GM21367 (cell line): ENCODE measurements around the gene RALGPS1.

ENCODE experiments used
- ATAC-seq: cut with Tn5 transposase; IDR thresholded peaks from one replicate; pipeline ENCODE4 v1.9.1; 2021; ENCODE audit not compliant: unreplicated experiment

RALGPS1 gene

DNA sequence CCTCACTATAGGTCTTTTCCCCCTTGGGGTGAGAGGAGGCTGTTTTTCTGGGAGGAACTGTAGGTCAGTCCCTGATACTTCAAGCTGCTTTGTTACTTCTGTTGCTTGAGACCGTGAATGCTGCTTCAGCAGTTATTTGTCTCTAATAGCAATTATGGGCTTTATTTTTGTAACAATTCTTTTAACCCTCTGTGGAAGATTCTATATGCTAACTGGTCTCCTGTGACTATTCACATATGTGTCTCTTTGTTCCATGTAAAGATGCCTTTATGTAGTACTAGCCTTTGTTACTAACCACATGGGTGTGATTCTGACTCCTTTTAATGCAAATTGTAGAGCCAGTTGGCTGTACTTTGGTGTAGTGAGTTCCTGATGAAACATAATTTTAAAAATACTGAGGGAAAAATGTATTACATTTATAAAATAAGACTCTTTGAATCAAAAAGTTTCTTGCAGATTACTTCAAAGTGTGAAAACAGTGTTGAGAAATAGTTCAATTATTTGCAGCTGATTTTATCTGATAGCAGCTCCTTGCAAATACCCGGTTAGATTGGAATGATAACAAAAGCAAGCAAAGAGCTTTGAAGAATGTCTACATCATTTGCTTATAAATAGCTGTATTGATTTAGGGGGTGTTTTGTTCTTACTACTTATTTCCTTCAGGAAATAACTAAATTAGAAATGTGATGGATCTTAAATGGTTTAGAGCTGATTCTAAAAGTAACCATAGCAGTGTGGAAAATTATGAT lies 161.2 kb downstream of the RALGPS1 start:
- no peak for ATAC-seq

DNA sequence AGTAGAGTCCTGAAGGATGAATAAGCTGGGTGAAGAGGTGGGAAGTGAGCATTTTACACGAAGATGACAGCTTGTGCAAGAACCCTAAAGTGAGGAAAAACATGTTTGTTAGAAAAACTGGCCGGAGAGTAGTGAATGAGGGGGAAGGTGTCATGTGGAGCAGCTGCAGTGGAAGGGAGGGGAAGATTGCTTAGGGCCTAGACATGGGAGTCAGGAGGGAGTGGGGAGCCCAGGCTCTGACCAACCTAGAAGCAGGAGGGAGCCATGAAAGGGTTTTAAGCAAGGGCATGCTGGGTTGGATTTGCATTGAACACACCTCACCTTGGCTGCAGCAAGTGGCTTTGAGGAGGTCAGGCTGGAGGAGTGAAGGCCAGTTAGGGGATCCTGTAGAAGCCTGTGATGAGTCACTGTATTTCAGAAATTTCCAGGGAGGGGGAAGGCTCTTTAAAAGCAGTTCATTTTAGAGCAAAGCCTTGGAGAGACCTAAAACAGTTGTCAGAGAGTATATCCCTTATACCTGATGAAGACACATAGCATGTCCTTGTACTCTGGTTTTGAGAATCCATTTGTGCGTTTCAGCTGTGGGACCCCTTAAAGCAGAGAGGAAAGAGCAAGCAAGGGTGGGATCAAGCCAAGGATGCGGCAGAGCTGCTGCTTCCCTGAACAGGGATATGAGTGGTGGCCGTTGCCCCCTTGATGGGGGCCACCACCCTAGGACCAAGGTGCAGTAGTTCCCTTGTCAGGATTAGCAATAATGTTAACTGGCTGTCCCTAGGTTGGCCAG lies 162.5 kb downstream of the RALGPS1 start:
- no peak for ATAC-seq

DNA sequence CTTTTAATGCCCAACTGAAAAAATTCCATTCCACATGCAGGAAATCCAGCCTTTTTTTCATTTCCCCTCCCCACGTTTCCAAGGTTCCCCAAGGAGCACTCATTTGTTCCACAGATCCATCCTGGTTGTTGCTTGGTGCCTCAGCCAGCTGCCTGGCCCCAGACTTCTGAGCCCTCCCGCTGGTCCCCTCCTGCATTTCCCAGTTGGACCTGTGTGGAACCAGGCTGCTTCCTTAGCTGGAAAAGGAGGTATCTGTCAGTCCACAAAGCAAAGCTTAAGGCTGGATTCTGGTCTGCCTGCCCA lies 163.0 kb downstream of the RALGPS1 start:
- ATAC-seq = no peak

DNA sequence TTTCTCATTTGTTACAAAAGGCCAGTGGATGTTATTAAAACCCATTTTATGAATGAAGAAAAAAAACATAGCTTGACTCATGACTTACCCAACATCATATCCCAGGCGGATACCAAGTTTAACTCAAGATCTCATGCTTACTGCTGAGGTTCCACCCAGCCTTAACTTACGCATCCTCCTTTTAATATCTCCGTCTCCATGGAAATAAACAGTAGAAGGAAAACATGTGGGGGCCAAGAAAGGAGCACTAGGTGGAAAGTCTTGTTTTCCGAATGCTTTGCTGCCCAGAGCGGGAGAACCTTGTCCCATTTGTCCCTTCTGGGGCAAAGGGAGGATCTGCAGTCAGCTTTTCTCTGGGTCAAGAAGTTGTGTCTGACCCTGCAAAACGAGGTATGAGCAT lies 163.8 kb downstream of the RALGPS1 start:
- ATAC-seq = no peak

DNA sequence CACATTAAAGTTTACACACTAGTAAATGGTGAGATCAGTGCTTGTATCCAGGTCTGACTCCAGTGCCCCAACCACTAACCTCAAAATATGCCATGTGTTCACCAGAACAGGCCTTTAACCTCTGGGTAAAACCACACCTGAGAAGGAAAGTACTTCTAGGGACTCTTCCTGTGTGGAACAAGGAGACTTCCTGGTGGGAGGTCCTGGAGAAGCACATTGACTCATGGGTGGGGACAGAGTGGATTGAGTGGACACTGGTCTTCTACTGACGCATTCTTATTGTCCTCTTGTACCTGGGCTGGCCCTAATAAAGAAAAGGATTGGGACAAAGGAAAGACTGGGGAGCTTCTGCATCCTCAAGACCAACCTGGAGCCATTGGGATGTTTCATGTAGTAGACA lies 164.4 kb downstream of the RALGPS1 start:
- no peak for ATAC-seq

DNA sequence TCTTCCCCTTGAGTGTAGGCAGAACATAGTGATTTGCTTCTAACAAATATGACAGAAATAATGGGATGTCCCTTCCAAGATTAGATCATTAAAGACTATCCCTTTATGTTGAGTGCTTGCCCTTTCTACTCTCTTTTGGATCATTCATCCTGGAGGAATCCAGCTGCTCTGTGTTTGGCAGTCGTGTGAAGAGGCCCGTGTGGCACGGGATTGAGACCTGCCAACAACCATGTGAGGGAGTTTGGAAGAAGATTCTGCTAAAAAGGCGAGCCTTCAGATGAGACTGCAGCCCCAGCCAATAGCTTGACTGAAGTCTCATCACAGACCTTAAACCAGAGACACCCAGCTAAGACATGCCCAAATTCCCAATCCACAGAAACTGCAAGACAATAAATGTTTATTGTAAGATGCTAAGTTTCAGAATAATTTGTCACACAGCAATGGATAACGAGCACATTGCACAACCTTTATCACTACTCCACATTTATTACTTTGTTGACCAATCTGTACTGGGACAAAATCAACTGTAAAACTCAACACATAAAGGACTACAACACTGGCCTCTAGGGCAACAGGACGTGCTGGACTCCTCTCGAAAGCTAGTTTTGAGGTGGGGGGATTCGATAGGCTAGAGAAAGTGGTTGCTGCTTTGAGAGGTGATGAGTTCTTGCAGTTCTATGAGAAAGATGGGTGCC lies 165.0 kb downstream of the RALGPS1 start:
- no peak for ATAC-seq

DNA sequence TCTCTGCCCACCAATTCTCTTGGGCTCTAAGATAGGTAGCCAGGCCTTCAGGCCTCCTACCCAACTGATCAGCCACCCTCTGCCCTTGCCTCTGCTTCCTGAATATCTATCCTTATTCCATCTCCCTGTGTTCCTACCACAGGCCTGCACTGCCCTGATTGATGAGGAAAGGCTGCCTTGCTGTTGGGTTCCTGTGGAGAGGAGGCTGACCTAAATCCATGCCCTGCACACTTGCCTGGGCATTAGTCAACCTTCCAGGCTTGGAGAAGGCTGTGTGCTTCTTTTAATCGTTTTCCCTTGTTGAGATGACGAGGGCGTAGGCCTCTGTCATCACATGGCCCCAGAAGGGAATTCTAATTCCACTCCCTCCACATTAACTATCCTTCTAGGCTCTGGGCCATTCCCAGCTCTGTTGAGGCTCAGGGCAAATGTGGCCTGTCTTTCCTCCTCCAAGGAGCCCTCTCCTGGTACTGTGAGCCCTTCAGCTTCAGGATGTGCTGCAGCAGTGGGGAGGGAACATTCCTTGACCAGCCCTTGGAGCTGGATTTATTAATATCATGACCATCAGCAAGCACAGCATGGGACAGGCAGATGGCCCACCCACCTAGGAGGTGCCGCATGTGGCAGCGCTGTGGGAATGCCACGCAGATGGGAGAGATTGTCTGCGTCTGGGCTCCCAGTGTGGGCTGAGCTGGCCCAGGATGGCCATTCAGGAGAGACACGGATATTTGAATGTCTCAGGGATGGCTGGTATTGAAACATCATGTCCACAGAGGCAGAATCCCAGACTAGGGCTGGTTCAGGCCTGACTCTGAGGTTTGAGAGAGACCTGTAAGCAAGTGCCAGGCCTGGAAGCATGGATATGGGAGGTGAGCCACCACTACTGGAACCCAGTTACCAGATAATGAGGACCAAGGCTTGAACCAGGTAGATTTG lies 166.9 kb downstream of the RALGPS1 start:
- ATAC-seq = no peak

DNA sequence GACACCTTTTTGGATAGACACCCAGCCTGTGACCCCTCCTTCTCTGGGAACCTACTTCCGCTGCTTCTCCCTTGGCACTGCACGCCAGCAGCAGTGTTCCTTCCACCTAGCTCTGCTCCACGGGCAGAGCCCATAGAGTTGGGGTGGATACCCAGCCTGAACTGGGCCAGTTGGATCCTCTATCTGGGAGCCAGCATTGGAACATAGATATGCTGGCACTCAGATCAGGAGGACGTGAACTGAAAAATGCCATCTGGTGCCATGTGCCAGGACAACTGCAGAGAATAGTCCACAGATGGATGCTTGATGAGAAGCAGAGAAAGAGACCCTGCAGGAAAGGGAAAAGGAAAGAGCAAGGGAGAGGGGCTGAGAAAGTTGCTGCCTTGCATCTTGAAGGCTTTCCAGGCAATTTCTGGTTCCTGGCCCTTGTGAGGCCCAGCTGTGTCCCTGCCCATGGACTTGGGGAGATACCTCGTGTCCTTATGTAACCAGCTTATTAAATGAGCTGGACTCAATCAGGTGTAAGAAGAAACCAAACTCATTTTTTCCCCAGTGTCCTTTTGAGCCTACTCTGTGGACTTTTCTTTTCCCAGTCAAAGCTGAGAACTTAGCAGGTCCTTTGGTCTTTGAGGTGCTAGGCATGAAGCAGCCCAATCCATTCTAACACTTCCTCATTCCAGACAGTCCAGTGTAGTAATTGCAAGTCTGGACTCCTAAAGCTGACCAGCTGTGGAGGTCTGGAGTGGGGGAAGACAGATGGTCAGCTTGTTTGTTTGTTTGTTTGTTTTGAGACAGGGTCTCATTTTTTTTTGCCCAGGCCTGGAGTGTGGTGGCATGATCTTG lies 168.8 kb downstream of the RALGPS1 start:
- no peak for ATAC-seq

DNA sequence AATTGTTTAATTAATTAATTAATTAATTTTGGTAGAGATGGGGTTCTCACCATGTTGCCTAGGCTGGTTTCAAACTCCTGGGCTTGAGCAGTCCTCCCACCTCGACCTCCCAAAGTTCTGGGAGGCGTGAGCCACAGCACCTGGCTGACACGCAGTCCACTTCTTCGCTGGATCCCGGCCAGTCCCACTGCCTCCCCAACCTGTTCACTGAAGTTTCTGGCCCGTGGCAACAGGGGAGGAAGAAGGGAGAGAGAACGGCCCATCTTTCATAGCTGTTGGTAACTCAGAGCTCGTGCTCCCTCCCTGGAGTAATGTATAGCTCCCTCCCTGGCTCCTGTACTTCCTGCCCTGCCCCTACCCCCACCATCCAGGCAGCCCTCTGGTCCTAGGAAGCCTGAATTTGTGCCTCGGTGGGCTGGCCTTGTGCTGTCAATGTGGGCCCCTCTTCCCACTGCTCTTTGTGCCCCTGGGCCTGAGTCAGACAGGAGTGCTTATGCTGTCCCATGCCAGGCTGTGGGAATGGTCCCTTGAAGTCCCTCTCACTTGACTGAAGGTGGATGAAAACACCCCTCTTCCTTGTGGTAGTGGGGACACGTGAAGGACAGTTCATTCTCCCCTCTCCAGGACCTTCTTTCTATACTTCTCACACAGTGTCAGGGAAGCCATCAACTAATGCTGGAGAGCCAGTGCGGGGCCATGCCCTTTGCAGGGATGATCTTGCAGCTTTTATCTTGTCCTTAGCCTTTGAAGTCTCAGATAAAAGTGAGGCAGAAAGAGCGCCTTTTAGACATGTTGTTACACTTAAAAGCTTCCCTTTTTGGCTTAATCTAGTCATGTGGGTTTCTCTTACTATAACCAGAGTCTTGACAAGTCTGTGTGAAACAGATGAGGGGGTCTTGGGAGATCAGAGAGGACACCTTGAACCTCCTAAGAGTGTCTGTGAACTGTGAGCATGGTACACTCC lies 169.8 kb downstream of the RALGPS1 start:
- ATAC-seq = no peak

DNA sequence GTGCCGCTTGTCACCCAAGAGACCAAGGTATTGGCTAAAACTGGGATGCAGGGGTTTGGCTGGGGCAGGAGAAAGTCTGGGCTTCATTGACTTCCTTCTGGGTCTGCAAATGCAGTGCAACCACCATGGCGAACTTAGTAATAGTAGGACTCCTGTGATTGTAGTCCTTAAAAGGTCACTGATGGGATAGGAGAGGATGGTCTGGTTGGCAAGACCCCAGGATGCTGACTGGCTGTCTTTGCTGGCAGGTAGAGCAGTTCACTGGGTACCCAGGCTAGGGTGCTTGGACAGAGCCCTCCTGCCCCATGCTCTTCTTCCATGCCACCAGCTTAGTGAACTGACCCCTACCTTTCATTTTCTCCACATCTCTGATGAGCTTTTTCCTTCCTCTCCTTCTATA lies 170.6 kb downstream of the RALGPS1 start:
- no peak for ATAC-seq

DNA sequence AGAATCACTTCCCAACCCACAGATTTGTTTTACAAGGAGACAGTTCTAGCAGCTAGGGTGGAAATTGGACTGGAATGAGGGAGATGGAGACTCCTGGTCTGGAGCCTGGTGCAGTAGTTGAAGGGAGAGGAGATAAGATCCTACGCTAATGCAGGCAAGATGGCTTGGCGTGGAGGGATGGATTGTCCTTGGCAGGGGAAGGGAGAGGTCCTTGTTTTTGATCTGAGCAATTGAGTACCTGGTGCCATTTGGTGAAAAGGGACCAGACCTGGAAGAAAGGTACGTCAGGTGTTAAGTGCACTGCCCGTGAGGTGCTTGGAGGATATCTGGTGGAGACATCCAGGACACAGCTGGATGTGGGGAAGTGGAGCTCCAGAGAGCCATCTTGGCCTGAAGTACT lies 172.2 kb downstream of the RALGPS1 start:
- ATAC-seq = no peak

DNA sequence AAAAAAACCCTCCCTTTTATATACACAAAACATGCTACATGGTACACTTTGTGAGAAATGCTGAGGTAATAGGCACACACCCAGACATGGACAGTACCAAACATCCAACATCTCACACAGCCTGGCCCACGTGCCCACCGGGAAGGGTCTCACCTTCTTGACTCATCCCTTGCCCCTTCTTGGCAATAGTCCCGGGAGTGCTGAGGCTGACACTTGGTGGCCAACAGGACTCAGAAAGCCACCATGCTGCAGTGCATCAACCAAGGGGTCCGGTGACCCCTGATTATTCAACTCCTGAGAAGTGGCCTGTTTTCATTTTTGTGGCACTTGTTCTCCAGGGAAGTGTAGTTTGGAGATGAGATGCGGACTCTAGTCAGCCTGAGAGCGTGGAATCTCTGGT lies 172.8 kb downstream of the RALGPS1 start:
- ATAC-seq = no peak

DNA sequence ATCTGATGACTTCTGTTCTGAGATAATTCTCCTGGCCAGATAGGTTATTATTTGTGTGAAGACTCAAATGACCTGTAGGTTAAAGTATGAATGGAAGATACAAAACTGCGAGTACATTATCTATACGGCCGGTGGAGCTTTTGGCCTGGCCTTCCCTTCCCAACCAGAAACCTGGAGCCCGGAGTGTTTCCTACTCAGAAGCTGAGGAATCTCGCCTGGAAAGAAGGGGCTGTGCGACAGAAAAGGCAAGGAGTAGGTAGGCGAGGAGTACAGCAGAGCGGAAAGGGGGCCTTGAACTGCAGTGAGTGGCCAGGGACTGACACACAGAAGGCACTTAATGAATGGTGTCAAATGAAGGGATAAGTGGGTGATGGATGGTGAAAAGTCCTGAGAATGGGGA lies 173.3 kb downstream of the RALGPS1 start:
- ATAC-seq = no peak

DNA sequence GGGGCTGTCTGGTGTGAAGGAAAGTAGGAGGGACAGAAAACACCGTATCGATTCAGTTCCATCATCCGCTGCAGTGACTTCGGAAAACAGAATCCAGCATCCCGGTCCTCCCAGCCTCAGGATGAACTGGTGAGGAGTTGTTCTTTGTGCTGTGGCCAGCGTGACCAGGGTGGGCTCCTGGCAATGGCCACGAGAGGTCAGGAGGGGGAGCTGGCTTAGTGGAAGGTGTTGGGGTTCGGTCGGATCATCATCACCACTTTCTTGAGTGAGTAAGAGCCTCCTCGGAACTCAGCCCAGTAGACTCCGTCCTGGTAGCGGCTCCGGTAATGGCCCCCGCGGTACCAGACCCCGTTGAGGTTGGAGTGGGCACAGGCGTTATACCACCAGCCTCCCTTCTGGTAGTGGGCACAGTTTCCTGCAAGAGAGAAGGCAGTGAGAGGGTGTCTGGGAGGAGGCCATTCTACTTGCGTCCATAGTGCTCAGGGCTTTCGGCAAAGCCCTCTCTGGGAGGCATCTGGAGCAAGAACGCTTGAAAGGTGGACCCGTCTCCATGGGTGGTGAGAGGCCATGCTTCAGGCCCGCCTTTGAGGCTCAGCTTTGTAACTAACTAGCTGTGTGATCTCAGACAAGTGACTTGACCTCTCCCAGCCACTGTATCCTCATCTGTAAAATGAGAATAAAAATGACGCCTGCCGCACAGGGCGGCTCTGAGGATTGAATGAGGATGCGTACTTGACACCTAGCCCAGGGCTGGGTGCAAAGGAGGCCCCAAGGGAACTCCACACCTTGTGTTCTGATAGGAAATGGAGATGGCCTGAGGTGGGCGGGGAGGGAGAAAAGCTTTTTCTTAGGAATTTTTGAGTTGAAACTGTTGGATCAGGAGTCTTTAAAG lies 174.4 kb downstream of the RALGPS1 start:
- no peak for ATAC-seq

DNA sequence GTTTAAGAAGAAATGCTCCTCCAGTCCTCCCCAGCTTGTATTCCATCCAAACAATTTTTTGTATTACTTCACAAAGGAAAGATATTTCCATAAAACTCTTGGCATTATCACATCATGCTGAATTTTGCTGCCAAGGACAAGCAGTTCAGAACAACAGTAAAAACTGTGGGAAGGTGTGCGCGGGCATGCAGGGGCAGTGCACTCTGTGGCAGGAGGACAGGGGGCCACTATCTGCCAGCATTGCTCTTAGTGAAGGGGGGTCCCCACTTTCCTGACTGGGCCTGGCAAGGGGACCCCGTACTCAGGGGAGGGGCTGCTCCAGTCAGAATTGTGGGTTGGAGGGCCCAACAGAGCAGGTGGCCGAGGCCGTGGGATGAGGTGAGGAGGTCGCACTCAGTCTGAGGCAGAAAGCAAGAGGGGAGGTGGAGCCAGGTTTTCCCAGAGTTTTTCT lies 175.1 kb downstream of the RALGPS1 start:
- ATAC-seq = no peak

DNA sequence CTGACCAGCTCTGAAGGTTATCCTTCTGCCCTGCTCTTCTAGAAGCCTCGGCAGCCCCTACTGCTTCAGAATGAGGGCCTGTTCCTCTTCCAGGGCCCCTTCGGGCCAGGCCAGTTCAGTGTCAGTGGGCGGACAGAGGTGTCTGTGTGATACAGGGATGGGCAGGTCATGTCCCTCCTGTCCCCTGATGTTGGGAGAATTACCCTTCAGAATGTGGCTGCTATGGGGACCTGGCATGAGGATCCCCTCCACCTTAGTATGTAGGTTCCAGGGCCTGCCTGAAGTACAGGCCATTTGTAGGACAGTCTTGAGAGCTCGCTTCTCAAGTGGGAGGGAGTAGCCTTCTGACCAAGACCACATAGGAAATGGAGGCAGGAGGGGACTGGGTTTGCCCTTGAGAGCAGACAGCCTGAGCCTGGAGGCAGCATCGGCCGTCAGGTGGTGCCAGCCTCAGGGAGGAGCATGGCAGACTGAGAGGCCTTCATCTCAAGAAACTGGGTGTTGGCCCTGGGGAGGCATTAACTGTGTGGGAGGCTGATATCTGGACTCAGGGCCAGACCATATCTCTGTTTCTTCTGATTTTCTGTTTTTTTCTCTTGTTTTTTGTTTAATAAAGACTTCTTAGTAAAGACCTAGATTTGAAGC lies 175.9 kb downstream of the RALGPS1 start:
- ATAC-seq = no peak

DNA sequence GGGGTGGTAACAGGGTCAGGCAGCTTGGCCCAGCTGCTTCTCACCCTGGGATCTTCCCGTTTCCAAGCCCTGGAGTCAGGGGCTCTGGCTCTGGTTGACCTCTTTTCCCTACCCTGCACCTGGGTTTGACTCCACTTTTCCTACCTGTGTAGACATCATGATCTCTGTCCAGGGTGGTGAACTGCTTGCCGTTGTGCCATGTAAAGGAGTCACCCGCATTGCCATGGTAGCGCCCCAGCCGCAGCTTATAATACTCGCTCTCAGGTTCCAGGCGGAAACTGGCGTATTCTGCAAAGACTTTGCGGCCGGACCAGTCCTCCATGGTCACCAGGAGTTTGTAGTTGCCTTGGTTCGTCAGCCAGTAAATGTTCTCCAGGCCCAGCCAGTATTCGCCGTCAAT lies 176.9 kb downstream of the RALGPS1 start:
- ATAC-seq = no peak
